Breast epithelium (tissue), 3 donors: ENCODE data around the gene AFF3.

Experiments used
- POLR2A ChIP-seq: fragments of 450-650 bp; IDR thresholded peaks from one replicate; pipeline ENCODE4 v1.6.1; 2016; ENCODE audit warnings: antibody characterized with exemption, mild to moderate bottlenecking, moderate library complexity
- TF ChIP-seq, protein P1 (sequence below), 3 donors: fragments of 450-650 bp; IDR thresholded peaks; one replicate each; pipeline ENCODE4 v1.5.1; 2016 to 2017; ENCODE audit warnings: antibody characterized with exemption in 3 of 3, mild to moderate bottlenecking in 3 of 3, moderate library complexity in 3 of 3

GRCh38 chr2:99780276-99780675 lies 362.1 kb downstream of the AFF3 start:
- TF ChIP-seq, protein P1, sequence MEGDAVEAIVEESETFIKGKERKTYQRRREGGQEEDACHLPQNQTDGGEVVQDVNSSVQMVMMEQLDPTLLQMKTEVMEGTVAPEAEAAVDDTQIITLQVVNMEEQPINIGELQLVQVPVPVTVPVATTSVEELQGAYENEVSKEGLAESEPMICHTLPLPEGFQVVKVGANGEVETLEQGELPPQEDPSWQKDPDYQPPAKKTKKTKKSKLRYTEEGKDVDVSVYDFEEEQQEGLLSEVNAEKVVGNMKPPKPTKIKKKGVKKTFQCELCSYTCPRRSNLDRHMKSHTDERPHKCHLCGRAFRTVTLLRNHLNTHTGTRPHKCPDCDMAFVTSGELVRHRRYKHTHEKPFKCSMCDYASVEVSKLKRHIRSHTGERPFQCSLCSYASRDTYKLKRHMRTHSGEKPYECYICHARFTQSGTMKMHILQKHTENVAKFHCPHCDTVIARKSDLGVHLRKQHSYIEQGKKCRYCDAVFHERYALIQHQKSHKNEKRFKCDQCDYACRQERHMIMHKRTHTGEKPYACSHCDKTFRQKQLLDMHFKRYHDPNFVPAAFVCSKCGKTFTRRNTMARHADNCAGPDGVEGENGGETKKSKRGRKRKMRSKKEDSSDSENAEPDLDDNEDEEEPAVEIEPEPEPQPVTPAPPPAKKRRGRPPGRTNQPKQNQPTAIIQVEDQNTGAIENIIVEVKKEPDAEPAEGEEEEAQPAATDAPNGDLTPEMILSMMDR (IDR thresholded peaks at IDR 0.05), result no peak
- TF ChIP-seq POLR2A, result no peak
